DMS53 treated with DMSO at 0.1 percent for 48 hours (cell line): ENCODE results near the gene ST14.
"Not testable (repeated sequence)": the region's sequence is repeated elsewhere in the genome, so short reads cannot be mapped to it uniquely, and the experiment has no call there.

ENCODE experiments used
- DNase-seq: peaks from one replicate; lab custom pipeline; 2025; ENCODE audit not compliant: unreplicated experiment; lab: John Stamatoyannopoulos, UW

The ST14 gene

GRCh38 chr11:130163346-130164220 lies 4.0 kb downstream of the ST14 start:
- peak; percentile 71 for DNase-seq

DNA sequence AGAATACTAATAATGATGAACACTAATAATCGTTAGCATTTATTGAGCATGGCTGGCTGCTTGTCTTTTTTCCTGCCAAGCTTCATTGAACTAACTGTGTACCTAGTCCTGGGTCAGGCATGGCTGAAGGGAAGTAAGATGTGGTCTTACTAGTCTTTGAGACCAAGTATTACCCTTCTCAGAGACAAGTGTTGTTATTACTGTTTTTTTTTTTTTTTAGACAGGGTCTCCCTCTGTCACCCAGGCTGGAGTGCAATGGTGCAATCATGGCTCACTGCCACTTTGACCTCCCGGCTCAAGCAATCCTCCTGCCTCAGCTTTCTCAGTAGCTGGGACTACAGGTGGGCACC lies 4.6 kb downstream of the ST14 start:
- no peak for DNase-seq

DNA sequence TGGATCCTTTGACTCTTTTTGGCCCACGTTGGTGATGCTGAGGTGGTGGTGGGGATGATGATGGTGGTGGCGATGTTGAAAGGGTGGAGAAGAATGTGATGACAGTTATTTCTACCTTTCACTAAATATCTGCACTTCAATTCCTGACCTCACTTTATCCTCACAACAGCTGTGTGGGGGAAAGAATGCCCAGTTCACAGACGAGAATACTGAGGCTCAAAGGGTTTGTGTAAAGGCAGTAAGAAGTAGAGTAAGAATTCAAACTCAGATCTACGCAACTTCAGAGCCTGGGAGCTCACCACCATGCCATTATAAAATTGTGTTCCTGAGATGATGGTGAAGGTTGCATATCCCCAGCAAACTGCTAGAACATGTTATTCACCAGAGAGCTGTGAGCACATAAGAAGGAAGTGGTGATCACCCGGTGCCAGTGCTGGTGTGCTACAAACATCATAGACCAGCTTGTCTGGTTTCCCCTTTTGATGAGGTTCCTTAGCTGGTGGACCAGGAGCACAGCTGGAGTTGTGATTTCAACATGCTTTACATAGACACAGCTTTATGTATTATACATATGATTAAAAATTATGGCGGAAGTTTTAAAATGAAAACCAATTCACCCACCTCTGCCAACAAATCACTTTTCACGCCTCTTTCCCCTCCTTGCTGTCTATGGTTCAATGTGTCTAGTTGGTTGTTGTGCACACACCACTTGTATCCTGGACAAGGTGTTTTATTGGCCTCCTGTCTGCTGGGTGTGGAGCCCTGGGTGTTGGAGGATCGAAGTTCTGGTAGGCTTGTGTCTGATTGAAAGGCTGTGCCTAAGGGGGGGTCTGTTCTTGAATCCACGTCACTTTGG lies 6.2 kb downstream of the ST14 start:
- no peak for DNase-seq

DNA sequence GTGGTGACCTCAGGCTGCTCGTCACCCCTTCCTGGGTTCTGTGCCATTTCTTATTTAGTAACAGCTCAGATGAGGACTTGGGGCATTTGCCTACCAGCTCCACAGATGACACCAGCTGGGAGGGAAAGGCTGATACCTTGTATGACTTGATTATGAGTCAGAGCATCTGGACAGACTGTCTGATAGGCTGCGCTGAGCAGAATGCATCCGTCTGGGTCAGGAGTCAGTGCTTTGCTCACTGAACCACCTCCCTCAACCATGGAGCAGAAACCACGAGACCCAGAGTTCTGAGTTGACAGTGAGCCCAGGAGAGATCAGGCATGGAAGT lies 6.8 kb downstream of the ST14 start:
- DNase-seq, result peak; percentile 71

- no peak for DNase-seq
Observed at GRCh38 chr11:130167146-130167545, 7.6 kb downstream of the ST14 start.

GRCh38 chr11:130168105-130168504 lies 8.5 kb downstream of the ST14 start:
- DNase-seq, result no peak

GRCh38 chr11:130170345-130170744 lies 10.8 kb downstream of the ST14 start:
- DNase-seq, result no peak

DNA sequence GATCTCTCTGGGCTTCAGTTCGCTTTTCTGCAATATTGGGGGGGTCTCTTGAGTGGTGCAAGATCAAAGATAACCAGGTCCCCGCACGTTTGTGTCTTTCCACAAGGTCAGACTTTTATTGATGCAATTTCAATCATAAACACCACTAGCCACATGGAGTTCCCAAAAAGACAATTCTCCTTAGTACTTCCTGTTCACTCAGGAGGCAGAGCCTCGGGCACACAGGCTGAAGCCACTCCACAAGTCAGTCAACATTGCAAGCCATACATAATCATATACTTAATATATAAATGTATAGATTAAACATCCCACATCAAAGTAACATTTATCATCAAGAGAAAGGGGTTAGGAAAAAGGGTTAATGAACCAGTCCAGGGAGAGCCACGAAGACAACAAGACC lies 12.0 kb downstream of the ST14 start:
- DNase-seq, result no peak

GRCh38 chr11:130172001-130172400 lies 12.4 kb downstream of the ST14 start:
- not testable (repeated sequence) for DNase-seq

DNA sequence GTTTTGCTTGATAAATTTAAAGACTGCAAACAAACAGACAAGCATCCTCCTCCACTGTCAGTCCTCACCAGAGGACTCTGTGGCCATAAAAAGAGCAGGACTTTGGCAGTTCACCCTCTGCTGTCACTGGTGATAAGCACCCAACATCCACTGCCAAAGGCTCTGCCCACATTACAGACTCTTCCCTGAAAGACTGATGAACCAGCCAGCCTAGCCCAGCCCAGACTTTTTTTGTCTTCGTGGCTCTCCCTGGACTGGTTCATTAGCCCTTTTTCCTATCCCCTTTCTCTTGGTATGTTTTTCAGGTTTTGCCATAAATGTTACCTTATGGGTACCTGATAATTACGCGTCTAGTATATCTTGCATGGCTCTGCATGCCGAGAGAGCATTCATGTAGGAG lies 15.1 kb downstream of the ST14 start:
- no peak for DNase-seq

DNA sequence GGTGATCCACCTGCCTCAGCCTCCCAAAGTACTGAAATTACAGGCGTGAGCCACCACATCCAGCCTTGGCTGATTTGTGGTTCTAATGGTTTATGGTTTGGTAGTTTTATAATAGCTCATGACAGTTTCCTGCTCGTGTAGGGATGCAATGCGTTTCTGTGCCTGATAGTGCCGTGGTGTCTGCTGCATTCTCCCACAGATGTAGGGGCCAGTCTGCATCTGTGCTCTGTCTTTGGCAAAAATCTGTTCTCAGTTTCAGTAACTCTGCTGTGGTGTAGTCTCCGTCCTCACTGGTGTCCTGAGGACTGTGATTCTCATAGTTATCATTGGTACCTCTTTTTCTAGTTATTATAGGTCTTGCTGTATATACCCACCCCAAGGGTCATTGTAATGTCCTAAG lies 16.3 kb downstream of the ST14 start:
- DNase-seq, result no peak

DNA sequence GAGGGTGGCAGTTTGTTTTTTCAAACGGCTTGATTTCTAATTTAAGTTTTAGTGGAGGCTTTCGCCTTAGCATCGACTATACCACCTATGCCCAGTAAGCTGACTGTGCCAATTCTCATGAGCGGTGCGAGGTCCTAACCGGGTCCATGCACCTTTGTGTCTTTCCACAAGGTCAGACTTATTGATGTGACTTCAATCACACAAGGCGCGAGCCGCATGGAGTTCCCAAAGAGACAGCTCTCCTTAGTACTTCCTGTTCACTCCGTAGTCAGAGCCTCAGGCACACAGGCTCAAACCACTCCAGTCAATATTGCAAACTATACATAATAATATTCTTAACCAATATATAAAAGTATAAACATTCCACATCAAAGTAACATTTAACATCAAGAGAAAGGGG lies 18.2 kb downstream of the ST14 start:
- peak; percentile 29 for DNase-seq

GRCh38 chr11:130178441-130179339 lies 19.1 kb downstream of the ST14 start:
- peak; percentile 30 for DNase-seq

GRCh38 chr11:130179396-130180306 lies 20.1 kb downstream of the ST14 start:
- peak; percentile 62 for DNase-seq

GRCh38 chr11:130180491-130180890 lies 20.9 kb downstream of the ST14 start:
- DNase-seq, result peak; percentile 56

- no peak for DNase-seq
Observed at GRCh38 chr11:130180896-130181294, 21.3 kb downstream of the ST14 start.

- DNase-seq, result peak; percentile 97
Observed at GRCh38 chr11:130181295-130182272, 22.0 kb downstream of the ST14 start.

DNA sequence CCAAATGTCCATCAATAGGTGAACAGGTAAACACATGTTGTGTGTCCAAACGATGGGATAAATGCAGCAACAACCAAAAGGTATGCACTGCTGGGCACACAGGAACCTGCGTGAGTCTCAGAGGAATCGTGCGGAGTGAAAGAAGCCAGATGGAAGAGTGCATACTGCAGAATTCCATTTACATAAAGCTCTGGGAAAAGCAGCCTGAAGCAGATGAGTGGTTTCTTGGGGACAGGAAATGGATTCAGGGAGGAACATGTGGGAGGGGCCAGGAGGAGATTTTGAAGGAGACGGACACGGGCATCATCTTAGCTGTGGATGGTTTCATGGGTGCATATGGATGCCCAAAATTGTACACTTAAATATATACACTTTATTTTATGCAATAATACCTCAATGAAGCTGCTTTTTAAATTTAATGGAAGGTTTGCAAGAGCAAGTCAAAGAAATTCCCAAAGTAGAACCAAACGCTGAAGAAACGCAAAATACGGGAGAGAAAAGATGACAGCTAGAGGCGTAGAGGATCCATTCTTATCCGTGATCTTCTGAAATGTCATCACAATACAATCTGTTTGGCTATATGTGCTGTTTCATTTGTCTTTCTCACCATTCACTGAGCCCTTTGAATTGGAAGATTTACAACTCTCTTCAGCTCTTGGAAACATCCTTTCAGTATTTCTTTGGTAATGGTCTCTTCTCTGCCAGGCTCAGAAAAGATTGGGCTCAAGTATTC lies 24.5 kb downstream of the ST14 start:
- DNase-seq, result no peak
